Chondrocyte (in vitro differentiated cells): ENCODE measurements around the gene PARD6G. TPM values are rescaled to one million over a fixed set of nuclear protein-coding genes. Genes with fewer than 3 reads are reported as not detected.

ENCODE experiments used
- DNase-seq: peaks from one replicate; pipeline ENCODE4 v3.0.0; 2021; ENCODE audit warnings: mixed read lengths, low spot score
- H3K27ac Mint-ChIP-seq: one replicate; pipeline ENCODE4 v1.8.0; 2021; ENCODE audit warnings: mild to moderate bottlenecking, moderate library complexity, mixed read lengths; ENCODE audit not compliant: unreplicated experiment
- H3K27me3 Mint-ChIP-seq: 2 replicates; pipeline ENCODE4 v1.8.0; 2021; ENCODE audit warnings: low read depth, mixed read lengths
- H3K36me3 Mint-ChIP-seq: 2 replicates; pipeline ENCODE4 v1.8.0; 2021; ENCODE audit warnings: low read depth, mixed read lengths
- H3K4me1 Mint-ChIP-seq: 2 replicates; pipeline ENCODE4 v1.8.0; 2021; ENCODE audit warnings: low read depth, mild to moderate bottlenecking, mixed read lengths
- H3K4me3 Mint-ChIP-seq: one replicate; pipeline ENCODE4 v1.8.0; 2021; ENCODE audit warnings: mild to moderate bottlenecking, moderate library complexity, mixed read lengths; ENCODE audit not compliant: unreplicated experiment
- H3K9me3 Mint-ChIP-seq: 2 replicates; pipeline ENCODE4 v1.8.0; 2021; ENCODE audit warnings: low read depth, mixed read lengths
- CTCF ChIP-seq: fragments of 200-600 bp; sonication (generic); IDR thresholded peaks from 2 replicates; pipeline ENCODE4 v1.5.0; 2021; ENCODE audit warnings: antibody characterized with exemption, mild to moderate bottlenecking, moderate library complexity
- total RNA-seq: library from RNA; stranded (reverse); gene quantifications from 3 replicates; pipeline ENCODE4 v1.2.1, GENCODE V29; 2021

The PARD6G gene
- total RNA-seq, 1 donor from 2014 or later = 17.7 TPM

DNA sequence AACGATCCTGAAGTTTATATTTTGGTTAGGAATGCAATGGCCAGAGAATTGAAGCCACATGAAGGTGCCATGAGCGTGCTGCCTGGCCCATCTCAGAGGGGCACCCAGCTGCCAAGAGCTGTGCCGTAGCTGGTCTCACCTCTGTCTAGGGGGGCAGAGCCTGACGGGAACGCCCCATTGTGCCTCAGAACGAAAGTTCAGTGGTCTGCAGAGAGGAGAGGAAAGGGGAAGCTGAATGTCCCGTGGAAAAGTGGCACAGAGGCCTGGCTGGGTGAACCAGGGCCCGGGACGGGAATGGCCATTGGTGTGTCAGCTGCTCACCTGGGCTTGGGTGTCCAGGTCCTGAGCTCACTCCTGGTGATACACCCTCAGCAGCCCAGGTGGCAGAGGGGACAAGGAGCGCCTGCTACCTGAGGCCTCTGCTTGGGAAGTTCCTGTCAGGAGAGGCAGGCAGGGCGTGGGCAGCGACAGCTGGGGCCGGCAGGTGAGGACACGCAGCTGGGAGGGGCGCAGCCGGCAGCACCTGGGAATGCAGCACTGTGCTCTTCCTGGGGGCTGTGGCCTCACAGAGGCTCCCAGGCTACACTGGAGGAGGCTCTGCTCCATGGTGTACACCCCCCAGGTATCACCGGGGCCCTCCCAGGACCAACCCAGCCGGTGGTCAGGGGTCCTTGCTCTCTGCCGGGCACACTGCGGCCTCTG, 67.3 kb downstream of the PARD6G start:
- no peak overlapping the region for H3K27ac Mint-ChIP-seq
- no peaks in the 10 kb centered on the region for H3K27me3 Mint-ChIP-seq
- H3K9me3 Mint-ChIP-seq = no peaks in the 10 kb centered on the region
- H3K4me3 Mint-ChIP-seq = no peak overlapping the region
- H3K36me3 Mint-ChIP-seq = peaks cover 3% of the 10 kb centered on the region
- no peak for TF ChIP-seq CTCF
- H3K4me1 Mint-ChIP-seq = peaks cover 33% of the 10 kb centered on the region
- no peak for DNase-seq

DNA sequence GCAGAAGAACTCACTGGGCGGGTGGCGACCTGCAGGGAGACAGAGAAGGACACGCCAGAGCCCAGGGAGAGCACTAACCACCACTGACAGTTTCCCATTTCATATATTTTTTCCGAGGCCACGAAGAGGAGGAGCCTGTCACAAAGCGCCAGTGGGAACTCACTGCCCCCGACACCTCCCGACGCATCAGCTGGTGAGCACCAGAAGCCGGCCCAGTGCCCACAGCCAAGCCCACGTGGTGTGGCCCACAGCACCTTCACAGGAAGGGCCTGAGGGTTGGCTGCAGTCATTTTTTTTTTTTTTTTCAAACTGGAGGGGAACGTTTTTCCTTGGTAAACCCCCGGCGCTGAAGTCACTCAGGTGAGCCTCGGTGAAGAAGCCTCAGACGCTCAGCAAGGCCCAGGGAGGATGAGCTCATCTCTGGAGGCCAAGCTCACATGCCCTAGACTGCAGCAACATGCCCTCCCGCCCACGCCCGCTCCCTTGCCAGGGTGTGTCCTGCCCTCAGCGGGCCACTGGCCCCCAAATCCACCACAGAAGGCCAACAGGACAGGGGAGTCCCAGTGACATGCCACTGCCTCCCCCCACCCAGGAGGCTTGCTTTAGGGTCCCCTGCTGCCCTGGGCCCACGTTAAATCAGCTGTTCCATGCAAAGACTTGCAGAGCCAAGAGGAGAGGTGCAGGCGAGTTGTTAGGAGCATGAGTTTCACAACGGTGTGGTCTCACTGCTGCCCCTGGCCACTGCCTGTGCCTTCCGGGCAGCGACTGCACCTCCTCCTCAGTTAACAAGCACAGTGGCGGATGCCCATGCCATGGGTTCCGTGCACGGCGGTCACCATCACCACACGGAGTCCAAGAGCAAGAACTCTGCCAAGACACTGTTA, 68.1 kb downstream of the PARD6G start:
- DNase-seq = no peak
- H3K36me3 Mint-ChIP-seq = peaks cover 3% of the 10 kb centered on the region
- H3K4me1 Mint-ChIP-seq = peaks cover 33% of the 10 kb centered on the region
- no peak overlapping the region for H3K27ac Mint-ChIP-seq
- TF ChIP-seq CTCF = no peak
- no peak overlapping the region for H3K4me3 Mint-ChIP-seq
- H3K27me3 Mint-ChIP-seq = no peaks in the 10 kb centered on the region
- H3K9me3 Mint-ChIP-seq = no peaks in the 10 kb centered on the region

GRCh38 chr18:80177128-80177527, 70.2 kb downstream of the PARD6G start:
- DNase-seq = no peak
- Mint-ChIP-seq H3K27me3 (no peaks in the 10 kb centered on the region), H3K9me3 (no peaks in the 10 kb centered on the region), H3K36me3 (peaks cover 3% of the 10 kb centered on the region), H3K4me3 (no peak overlapping the region), H3K27ac (no peak overlapping the region), H3K4me1 (peaks cover 17% of the 10 kb centered on the region)
- no peak for TF ChIP-seq CTCF

- no peak for DNase-seq
- no peak for TF ChIP-seq CTCF
- Mint-ChIP-seq H3K36me3 (peaks cover 3% of the 10 kb centered on the region), H3K9me3 (no peaks in the 10 kb centered on the region), H3K27ac (no peak overlapping the region), H3K4me3 (no peak overlapping the region), H3K27me3 (no peaks in the 10 kb centered on the region), H3K4me1 (peaks cover 20% of the 10 kb centered on the region)
Measured at GRCh38 chr18:80176334-80177073, 70.8 kb downstream of the PARD6G start.
